NB4 (cell line): ENCODE data around the gene CADM1.

Experiments
- DNase-seq: peaks from one replicate; pipeline ENCODE4 v3.0.0; 2010; ENCODE audit warnings: low read depth
- H3K4me3 ChIP-seq: one replicate; pipeline ENCODE4 v1.5.1; 2011; ENCODE audit warnings: mild to moderate bottlenecking, low read depth, low read length, moderate library complexity
- CTCF ChIP-seq: IDR thresholded peaks from one replicate; pipeline ENCODE4 v1.5.1; 2012; ENCODE audit warnings: low read depth, low read length
- MAX ChIP-seq: IDR thresholded peaks from 2 replicates; pipeline ENCODE4 v1.6.1; 2011; ENCODE audit warnings: low read depth, low read length
- MYC ChIP-seq: IDR thresholded peaks from 2 replicates; pipeline ENCODE4 v1.6.1; 2011; ENCODE audit warnings: low read depth, low read length
- POLR2A ChIP-seq: IDR thresholded peaks from 2 replicates; pipeline ENCODE4 v1.6.1; 2011; ENCODE audit warnings: mild to moderate bottlenecking; ENCODE audit not compliant: insufficient read length; ENCODE audit errors: extremely low read depth

Gene CADM1

GRCh38 chr11:115316696-115317095 is 187.5 kb downstream of the CADM1 start:
- DNase-seq, result no peak
- H3K4me3 ChIP-seq, result no peak overlapping the region
- TF ChIP-seq CTCF (no peak), MYC (no peak), MAX (no peak), POLR2A (no peak)

- no peak for DNase-seq
- no peak for TF ChIP-seq POLR2A
- TF ChIP-seq CTCF, result no peak
- no peak for TF ChIP-seq MYC
- no peak for TF ChIP-seq MAX
Measured at GRCh38 chr11:115314330-115314920, 189.8 kb downstream of the CADM1 start.

GRCh38 chr11:115313224-115313838 is 190.9 kb downstream of the CADM1 start:
- no peak for DNase-seq
- no peak overlapping the region for H3K4me3 ChIP-seq
- TF ChIP-seq MAX, result no peak
- TF ChIP-seq CTCF, result no peak
- TF ChIP-seq MYC, result no peak
- no peak for TF ChIP-seq POLR2A

More at GRCh38 chr11:115314330-115314920, 189.8 kb downstream of the CADM1 start:
- H3K4me3 ChIP-seq, result no peak overlapping the region

- no peak for DNase-seq
- no peak overlapping the region for H3K4me3 ChIP-seq
- TF ChIP-seq CTCF, result no peak
- TF ChIP-seq MAX, result no peak
- no peak for TF ChIP-seq MYC
- no peak for TF ChIP-seq POLR2A
Measured at GRCh38 chr11:115311949-115312348, 192.3 kb downstream of the CADM1 start.

- TF ChIP-seq MAX (no peak), POLR2A (no peak), CTCF (no peak), MYC (no peak)
- no peak for DNase-seq
- H3K4me3 ChIP-seq, result no peak overlapping the region
Measured at GRCh38 chr11:115306689-115307088, 197.5 kb downstream of the CADM1 start.
